Inflammatory macrophage (primary cell): Measurements from ENCODE around the gene DLD.
"Not testable (repeated sequence)": the region's sequence is repeated elsewhere in the genome, so short reads cannot be mapped to it uniquely, and the experiment has no call there.

Experiments
- DNase-seq, 2 donors: peaks; one replicate each; pipeline ENCODE4 v3.0.0-alpha.2; 2020 to 2022

DLD gene

DNA sequence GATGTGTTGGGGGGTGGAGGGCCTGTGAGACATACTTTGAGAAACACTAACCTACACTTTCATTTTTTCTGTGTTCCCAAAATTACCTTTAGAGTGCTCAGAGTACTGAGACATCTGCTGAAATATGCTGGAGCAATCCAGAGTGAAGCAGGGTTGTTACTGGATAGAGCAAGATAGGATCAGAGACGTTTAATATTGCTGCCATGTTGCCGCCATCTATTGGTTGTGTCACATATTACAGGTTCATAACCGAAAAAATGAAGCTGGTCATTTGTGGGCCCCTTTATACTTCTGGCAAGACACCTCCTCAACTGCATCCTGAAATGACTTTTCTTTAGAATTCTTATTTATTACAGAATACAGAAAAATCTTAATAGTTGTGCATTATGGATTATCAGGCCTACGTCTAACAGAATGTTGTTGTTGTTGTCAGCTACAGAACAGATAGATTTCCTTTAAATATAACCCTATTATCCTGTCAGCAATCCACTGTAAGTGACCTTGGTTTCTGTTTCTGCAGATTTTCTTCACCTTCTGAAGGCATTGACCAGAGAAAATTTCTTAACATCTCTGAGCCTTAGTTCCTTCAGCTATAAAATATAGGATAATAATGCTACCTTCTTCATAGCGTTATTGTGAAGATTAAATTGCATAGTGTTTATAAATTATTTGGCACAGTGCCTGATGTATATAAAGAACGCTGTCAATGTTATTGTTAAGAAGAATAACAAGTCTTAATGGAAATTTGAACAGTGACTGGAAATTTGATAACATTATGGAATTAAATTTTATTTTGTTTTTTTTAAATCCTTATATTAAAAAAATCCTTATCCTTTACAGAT, 16.2 kb upstream of the DLD start:
- peak; percentile 68 to 71 for DNase-seq

DNA sequence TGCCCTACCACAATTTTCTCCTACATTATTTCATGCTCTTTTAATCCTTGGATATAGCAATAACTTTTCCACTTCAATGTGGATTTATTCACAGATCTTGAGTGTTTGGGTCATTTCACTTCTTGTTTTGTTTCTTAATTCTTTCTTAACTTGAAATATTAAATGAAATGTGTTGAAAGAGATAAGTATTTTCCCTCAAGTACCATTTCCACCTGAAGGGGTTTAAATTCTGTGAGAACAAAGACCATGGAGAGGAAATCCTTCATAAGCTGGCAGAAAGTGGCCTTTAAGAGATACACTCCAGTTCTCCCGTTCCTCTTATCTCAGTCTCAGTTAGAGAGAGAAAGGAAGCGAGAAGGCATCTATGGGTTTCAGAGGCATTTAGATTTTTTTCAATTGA, 14.1 kb upstream of the DLD start:
- no peak for DNase-seq

DNA sequence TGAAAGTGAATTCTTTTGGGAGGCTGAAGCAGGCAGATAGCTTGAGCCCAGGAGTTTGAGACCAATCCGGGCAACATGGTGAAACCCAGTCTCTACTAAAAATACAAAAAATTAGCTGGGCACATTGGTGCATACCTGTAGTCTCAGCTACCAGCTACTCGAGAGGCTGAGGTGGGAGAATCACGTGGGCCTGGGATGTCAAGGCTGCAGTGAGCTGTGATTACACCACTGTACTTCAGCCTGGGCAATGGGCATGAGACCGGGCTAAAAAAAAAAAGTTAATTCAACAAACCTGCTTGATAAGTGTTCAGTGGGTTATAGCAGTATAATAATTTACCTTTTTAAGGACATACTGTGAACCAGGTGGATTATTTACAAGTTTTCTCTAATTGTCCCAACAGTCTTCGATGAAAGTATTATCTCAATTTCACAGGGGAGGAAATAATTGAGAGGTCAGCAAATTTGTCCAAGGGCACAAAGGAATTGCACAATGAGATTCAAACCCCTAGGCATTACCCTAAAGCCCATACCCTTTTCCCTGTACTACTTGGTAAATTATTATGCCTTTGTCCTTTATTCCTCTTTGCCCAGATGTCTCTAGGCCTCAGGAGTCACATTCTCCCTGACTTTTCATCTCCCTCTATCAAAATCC, 13.1 kb upstream of the DLD start:
- no peak for DNase-seq

DNA sequence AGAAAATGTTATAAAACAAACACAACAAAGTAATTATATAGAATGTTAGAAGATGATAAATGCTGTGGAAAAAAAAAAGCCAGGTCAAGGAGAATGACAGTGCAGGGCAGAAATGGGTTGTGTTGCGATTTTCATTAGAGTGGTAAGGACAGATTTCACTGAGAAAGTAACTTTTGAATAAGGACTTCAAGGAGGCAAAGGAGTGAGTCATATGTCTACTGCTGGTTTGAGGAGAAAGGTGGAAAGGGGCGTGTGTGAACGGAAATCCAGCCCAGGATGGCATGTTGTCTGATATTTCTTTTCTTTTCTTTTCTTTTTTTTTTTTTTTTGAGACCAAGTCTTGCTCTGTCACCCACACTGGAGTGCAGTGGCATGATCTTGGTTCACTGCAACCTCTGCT, 12.3 kb upstream of the DLD start:
- DNase-seq = no peak

DNA sequence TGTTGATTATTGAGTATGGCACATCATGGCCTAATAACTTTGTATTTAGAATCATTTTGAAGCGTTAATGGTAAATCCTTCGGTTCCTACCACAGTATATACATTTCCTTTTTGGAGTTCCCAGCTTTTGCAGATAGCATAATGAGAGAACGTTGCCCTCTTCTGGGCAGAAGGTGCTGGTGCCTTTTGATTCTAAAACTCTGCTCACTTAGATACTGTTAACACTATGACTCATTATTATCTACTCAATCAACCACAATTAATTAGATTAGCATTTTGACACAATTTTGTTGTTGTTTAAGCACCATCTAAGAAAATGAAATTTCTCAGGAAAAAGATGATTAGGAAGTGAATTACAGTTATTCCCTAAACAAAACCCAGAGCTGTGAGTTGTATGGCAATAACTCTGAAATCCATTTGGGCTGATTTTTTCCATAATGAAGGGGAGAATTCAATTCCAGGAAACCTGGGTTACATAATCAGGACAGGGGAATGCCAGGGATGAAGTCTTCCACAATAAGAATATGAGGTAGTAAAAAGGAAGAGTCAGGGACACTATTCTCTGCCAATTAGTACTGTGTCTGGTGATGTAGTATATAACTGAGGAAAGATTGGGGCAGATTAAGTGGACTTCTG, 11.5 kb upstream of the DLD start:
- DNase-seq = peak; percentile 55

DNA sequence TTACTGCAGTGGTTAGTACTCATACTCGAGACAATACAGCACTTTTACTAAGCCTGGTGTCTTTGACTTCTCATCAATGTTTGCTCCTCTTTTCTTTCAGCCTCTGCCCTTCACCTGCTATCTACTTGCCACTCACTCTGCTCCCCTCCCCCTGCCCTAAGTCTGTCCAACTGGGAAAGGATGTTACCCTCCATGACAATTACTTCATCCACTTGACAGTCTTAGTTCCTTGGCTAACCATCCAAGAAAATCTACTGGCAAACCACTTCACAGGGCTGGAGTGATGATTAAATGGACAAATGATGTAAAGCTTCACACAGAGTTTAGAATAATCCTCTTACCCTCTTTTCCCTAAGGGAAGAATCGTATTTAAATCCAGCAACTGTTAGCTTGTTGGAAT, 8.2 kb upstream of the DLD start:
- no peak for DNase-seq

DNA sequence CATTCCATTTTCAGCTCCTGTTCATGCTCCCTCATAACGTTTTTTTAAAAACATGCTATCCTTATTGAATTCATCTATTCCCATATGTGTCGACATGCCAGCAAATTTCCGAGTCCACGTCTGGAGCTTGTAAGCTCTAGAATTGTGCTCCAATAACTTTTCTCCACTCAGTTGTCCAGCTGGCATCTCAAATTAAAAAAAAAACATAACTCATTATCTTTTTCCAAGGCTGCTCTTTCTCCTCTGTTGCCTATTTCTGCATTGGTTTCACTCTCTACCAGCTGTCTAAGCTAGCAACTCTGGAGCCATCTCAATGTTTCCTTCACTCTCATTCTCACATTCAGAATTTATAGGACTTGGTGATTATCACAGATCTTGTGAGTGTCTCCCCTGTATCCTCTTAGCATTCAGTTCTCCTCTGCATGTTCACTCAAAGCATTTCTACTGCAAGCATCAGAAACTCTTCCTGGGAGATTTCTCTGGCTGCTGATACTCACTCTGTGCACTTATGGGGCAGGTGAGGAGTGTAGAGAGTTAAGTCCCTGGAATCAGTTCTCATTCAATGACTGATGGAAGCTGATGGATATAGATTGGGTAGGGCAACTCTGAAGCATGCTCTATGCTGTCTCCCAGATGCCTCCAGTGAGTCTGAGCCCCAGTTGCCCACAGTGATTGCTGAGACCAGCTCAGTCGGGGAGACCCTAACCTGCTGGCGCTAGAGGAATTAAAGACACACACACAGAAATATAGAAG, 6.7 kb upstream of the DLD start:
- no peak for DNase-seq

DNA sequence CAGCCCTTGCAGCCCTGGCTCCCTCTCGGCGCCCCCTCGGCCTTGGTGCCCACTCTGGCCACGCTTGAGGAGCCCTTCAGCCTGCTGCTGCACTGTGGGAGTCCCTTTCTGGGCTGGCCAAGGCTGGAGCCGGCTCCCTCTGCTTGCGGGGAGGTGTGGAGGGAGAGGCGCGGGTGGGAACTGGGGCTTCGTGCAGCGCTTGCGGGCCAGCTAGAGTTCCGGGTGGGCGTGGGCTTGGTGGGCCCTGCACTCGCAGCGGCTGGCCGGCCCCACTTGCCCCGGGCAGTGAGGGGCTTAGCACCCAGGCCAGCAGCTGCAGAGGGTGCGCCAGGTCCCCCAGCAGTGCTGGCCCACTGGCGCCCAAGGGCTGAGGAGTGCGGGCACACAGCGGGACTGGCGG, 3.2 kb upstream of the DLD start:
- DNase-seq = not testable (repeated sequence)

DNA sequence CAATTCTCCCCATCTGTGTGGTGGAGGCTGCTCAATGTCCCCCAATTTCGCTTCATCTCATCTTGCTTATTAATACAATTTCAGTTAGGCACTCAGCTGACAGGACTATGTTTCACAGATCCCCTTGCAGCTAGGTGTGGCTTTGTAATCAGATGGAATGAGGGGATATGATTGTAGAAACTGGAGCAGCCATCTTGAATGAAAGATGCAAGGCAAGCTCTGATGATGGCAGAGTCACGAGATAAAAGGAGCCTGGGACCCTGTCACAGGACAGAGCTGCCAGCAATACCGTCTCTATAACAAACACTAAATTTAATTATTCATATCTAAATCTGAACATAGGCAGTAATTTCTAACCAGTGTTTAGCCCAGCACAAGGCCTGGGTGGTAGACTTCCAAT, 991 bp upstream of the DLD start:
- no peak for DNase-seq

DNA sequence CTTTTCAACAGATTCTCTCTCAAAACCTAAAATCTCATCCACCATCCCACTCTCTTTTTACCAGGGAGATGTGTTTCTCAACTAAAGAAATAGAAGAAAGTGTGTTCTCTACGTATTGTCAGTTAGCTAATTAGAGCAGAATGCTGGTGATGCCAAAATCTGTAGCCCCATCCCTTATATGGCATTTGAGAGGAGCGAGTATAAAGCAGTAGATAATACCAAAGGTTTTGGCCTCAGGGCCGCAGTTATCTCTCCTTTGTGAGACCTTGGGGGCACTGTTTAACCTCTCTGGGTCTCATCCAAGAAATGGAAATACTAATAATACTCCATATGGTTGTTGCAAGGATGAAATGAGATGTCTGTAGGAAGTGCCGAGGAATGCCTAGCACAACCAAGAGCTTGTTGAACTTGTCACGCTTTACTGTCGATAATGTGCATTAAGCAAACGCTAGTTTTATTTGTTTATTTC, 456 bp upstream of the DLD start:
- DNase-seq = no peak

DNA sequence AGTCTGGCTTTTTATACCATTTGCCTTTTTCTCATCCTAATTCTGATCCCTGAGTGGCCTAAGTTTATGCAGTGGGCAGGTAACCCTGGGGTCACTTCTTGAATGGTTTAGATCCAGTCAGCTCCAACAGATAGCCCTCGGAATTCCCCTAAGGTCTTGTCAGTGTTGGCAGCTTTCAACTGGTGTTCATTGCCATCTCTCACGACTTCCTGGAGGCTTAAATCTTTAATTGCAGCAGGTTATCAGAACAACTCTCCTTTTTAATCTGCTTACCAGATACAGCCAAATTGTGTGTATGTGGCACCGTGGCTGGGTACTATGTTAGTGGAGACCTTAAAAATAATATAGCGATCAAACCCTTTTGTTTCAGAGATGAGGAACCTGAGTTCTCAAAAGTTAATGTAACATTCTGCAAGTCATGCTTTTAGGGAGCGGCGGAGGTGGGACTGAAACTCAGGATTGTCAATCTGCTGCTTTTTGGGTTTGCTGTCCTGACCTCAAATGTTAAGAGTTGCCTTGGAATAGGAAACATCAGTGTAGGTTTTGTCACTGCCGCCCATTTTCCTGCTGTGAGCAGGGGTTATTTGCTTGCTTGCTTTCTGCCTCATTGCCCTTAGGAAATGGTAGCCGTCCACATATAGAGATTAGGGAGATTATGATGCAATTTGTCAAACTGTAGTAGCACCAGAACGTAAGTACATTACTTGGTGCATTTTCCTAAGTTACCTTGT, 818 bp downstream of the DLD start:
- peak; percentile 38 to 44 for DNase-seq

DNA sequence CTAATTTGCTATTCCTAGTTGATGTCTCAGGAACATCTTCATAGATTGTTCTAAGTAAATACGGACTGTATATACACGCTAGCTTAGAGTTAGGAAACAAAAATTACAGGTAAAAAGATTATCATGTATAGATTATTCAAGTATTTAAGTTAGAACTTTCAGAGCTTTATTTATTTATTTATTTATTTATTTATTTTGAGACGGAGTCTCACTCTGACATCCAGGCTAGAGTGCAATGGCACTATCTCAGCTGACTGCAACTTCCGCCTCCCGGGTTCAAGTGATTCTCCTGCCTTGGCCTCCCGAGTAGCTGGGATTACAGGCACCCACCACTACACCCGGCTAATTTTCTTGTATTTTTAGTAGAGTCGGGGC, 1.4 kb downstream of the DLD start:
- not testable (repeated sequence) for DNase-seq

DNA sequence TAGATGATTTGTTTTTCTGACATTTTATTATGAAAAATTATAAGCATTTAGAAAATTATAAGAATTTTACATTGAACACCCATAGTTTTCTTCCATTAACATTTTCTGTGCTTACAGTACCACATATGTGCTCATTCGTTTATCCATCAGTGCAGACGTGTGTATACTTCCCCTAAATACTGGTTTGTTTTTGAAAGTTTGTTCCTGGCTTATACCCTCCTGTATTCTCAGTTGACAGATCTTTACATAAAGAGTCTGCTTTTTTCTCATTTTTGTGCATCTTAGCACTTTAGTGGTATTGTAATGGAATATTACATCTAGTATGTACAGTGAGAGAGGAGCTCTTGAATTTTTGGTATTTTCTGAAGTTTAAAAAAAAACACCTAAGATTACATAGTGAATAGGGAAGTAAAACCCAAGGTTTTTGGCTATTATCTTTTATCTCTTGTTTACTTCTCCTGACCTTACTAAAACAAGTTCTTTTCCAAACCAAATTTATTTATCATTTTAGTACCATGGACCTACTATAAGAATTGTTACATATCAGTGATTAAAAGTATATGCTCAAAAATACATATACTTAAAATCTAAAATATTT, 8.1 kb downstream of the DLD start:
- DNase-seq = no peak

DNA sequence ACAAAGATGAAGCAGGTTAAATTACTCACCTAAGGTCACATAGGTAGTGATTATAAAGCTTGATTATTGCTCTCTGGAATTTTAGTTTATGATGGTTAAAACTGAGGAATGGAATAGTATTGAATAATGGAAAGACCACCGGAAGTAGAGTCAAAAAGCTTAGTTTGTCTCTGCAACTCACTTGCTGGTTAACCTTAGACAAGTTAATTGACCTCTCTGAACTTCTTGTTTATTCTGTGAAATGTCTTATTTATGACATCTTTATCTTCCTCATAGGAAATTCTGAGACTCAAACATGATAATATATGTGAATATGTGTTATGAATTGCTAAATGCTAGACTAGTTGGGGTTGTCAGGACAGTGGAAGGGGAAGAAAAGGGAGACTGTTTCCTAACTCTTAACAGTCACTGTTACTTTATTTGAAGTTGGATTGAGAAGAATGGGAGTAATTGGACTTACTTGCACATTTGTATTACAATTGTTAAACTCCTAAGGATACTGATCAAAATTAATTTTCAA, 9.6 kb downstream of the DLD start:
- peak in 1 of 2 donors; percentile 52 for DNase-seq

DNA sequence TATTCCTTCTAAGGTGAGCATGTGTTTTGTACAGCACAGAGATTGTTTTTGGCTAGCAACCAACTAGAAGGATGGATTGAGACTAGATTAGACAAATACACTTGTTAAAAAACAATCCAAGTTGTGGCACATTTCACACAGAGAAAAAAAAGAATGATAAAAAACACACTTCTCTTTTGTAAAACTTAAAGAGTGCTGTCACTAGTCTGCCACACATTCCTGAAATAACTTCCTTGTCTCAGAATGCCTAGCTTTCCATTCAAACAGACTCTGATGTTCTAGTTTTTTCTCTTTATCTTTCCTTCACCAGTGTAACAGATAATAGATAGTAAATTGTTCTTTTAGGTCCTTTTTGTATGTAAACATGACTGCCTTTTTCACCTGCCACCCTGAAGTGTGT, 11.4 kb downstream of the DLD start:
- DNase-seq = no peak

DNA sequence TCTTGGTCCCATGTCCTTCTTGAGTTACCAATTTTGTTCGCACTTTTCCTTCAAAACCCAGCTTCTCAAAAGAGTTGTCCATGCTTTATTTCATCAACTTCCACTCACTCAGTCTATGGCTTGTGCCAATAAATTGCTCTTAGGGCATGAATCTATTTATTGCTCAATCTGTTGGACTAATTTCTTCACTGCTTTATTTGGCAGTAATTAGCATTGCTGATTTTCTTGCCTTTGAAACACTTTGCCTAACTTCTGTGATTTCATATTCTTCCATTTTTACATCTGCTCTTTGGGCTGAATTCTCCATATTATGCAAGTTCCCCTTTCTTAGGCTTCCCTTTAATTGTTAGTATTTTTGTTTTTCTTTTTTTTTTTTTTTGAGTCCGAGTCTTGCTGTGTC, 16.8 kb downstream of the DLD start:
- peak; percentile 61 to 95 for DNase-seq

DNA sequence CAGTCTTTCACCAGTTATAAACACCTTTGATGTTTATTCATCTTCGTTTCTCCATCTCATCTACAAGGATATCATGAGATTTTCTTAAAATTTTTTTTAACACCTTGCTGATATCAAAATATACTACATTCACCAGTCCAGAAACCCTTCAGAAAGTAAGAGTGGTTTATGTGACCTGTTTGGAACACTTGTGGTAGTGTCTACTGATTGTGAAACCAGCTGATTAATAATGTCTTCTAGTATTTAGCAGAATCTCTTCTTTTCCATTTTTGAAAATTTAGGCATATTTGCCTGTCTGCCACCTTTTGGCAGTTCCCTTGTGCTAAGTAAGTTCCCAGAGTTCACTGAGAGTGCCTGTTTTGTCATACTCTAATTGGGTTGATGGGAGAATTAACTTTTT, 18.5 kb downstream of the DLD start:
- DNase-seq = no peak

DNA sequence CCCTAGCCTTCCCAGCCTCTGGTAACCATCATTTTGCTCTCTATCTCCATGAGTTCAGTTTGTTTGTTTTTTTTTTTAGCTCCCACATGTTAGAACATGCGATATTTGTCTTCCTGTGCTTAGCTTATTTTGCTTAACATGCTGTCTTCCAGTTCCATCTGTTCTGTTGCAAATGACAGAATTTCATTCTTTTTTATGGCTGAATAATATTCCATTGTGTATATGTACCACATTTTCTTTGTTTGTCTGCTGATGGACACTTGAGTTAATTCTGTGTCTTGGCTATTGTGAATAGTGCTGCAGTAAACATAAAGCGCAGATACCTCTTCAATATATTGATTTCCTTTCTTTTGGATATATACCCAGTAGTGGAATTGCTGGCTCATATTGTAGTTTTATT, 21.0 kb downstream of the DLD start:
- DNase-seq = no peak

DNA sequence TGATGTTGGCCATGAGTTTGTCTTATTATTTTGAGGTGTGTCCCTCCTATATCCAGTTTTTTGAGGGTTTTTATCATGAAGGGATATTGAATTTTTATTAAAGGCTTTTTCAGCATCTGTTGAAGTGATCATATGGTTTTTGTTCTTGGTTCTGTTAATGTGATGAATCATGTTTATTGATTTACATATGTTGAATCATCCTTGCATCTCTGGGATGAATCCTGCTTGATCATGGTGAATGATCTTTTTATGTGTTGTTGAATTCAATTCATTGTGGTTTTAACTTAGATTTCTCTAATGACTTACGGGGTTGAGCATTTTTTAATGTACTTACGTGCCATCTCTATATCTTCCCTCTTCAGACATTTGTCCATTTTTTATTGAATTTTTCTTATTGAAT, 22.9 kb downstream of the DLD start:
- DNase-seq = no peak

DNA sequence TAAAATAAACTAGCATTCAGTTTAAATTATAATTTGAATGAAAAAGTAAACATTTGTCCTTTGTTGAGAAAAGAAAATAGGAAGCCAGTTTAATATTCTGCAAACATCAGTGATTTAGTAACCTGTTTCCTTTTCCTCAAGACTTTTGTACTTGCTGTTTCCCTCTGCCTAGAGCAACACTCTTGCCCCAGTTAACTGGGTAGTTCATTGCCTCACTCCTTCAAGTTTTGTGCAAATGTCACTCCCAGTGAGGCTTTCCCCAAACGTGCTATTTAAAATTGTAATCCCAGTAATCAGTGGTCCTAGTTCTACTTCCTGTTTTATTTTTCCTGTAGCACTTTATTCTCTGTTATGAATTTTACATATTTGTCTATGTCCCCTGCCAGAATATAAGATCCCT, 23.8 kb downstream of the DLD start:
- DNase-seq = peak; percentile 62 to 79

DNA sequence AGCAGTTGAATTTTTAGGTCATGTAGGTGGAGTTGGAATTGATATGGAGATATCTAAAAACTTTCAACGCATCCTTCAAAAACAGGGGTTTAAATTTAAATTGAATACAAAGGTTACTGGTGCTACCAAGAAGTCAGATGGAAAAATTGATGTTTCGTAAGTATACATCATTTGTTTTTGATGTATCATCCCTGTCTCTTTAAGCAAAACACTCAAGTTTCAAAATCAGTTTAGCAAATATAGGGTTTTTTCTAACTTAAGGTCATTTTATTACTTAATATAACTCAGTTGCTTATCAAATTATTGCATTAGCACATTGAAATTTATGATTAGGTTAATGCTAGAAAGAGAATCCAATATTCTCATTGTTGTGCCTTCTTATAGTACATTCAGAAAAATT, 24.6 kb downstream of the DLD start:
- no peak for DNase-seq
